ENCODE data around the gene DNAAF5. TPM values are rescaled to one million over a fixed set of nuclear protein-coding genes. Genes with fewer than 3 reads are reported as not detected.
"Not testable (repeated sequence)": the region's sequence is repeated elsewhere in the genome, so short reads cannot be mapped to it uniquely, and the experiment has no call there.

Gene DNAAF5
- total and polyA plus RNA-seq, 4 donors = 4.1 to 16.8 (median 14.5) TPM

DNA sequence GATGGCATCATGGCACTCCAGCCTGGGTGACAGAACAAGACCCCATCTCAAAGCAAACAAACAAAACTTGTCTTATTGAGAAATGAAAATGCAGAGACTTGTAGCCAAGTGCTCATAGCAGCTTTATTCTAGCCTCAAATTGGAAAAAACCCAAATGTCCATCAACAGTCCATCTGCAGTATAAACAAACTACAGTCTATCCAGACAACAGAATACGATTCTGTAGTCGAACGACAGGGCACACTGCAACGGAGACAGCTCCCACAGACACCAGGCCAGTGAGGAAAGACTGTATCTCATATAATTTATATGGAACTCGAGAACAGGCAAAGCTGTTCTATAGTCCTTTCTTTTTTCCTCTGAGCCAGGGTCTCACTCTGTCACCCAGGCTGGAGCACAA lies 65.0 kb downstream of the DNAAF5 start:
- no peaks in the 10 kb centered on the region for H3K27me3 ChIP-seq (ENCODE audit: control insufficient read depth in 1 of 2, insufficient read depth in 2 of 2, low read length in 1 of 2)
- H3K4me1 ChIP-seq (ENCODE audit: control insufficient read depth in 1 of 2, insufficient read depth in 2 of 2, low read length in 2 of 2) = no peaks in the 10 kb centered on the region
- intact Hi-C loops (cut with DNase I) = no loop called here
- DNase-seq (no peak), ATAC-seq (ENCODE audit: low FRiP score) (no peak)
- no peaks in the 10 kb centered on the region for H3K9me3 ChIP-seq (ENCODE audit: control insufficient read depth, low read length)
- H3K4me3 ChIP-seq (ENCODE audit: low read length in 2 of 2) = no peak overlapping the region
- WGBS, 2 donors = 65 to 73% methylated on average over 5 of the region's 5 CpGs
- no peaks in the 10 kb centered on the region for H3K36me3 ChIP-seq (ENCODE audit: control insufficient read depth in 1 of 2, insufficient read depth in 2 of 2, low read length in 1 of 2)
- H3K27ac ChIP-seq (ENCODE audit: low read depth in 1 of 2, low read length in 2 of 2) = no peak overlapping the region

DNA sequence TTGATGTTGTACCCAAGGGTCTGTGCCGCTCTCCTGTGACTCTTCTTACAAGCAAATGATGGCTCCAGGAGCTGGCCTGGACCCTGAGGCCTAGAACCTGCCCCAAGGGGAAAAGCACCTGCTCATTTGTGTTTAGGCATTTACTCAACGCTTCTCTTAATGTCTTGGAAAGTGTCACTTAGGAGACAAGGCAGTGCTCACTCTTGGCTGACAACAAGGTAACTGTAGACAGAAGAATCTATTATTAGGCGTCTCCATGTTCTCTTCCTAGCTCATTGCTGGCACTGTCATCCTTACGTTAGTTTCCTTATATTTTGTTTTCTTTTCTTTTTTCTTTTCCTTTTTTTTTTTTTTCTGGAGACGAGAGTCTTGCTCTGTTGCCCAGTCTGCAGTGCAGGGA lies 67.7 kb downstream of the DNAAF5 start:
- DNase-seq = no peak
- Histone ChIP-seq H3K9me3 (ENCODE audit: control insufficient read depth, low read length) (no peaks in the 10 kb centered on the region), H3K27ac (ENCODE audit: low read depth in 1 of 2, low read length in 2 of 2) (no peak overlapping the region), H3K27me3 (ENCODE audit: control insufficient read depth in 1 of 2, insufficient read depth in 2 of 2, low read length in 1 of 2) (no peaks in the 10 kb centered on the region), H3K36me3 (ENCODE audit: control insufficient read depth in 1 of 2, insufficient read depth in 2 of 2, low read length in 1 of 2) (no peaks in the 10 kb centered on the region), H3K4me3 (ENCODE audit: low read length in 2 of 2) (no peak overlapping the region), H3K4me1 (ENCODE audit: control insufficient read depth in 1 of 2, insufficient read depth in 2 of 2, low read length in 2 of 2) (no peaks in the 10 kb centered on the region)
- WGBS, 2 donors = 54 to 55% methylated on average over 5 of the region's 5 CpGs
- intact Hi-C loops (cut with DNase I) = no loop called here
- no peak for ATAC-seq (ENCODE audit: low FRiP score)

DNA sequence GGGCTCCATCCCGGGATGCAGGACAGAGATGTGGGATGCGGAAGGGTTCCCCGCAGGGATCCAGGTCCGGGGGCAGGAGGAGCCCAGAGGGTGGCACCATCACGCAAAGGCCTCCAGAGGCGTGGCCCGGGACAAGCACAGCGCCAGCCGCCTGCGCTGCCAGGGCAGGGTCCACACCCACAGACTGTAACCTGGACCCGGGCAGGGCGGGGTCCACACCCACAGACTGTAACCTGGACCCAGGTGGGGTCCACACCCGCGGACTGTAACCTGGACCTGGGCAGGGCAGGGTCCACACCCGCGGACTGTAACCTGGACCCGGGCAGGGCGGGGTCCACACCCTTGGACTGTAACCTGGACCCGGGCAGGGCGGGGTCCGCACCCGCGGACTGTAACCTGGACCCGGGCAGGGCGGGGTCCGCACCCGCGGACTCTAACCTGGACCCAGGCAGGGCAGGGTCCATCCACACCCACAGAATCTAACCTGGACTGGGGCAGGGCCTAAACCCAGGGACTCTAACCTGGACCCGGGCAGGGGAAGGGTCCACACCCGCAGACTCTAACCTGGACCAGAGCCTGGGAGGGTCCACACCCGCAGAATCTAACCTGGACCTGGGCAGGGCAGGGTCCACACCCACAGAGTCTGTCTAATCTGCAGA lies 68.3 kb downstream of the DNAAF5 start:
- Histone ChIP-seq H3K4me1 (ENCODE audit: control insufficient read depth in 1 of 2, insufficient read depth in 2 of 2, low read length in 2 of 2) (no peaks in the 10 kb centered on the region), H3K27ac (ENCODE audit: low read depth in 1 of 2, low read length in 2 of 2) (no peak overlapping the region), H3K27me3 (ENCODE audit: control insufficient read depth in 1 of 2, insufficient read depth in 2 of 2, low read length in 1 of 2) (no peaks in the 10 kb centered on the region), H3K4me3 (ENCODE audit: low read length in 2 of 2) (no peak overlapping the region), H3K9me3 (ENCODE audit: control insufficient read depth, low read length) (no peaks in the 10 kb centered on the region), H3K36me3 (ENCODE audit: control insufficient read depth in 1 of 2, insufficient read depth in 2 of 2, low read length in 1 of 2) (no peaks in the 10 kb centered on the region)
- intact Hi-C loops (cut with DNase I) = no loop called here
- DNase-seq (no peak), ATAC-seq (ENCODE audit: low FRiP score) (no peak)
- 92 to 95% methylated on average over 29 to 31 of the region's 31 CpGs for WGBS, 2 donors

GRCh38 chr7:796434-797169 lies 70.1 kb downstream of the DNAAF5 start:
- H3K36me3 ChIP-seq (ENCODE audit: control insufficient read depth in 1 of 2, insufficient read depth in 2 of 2, low read length in 1 of 2); H3K27me3 ChIP-seq (ENCODE audit: control insufficient read depth in 1 of 2, insufficient read depth in 2 of 2, low read length in 1 of 2); H3K4me3 ChIP-seq (ENCODE audit: low read length in 2 of 2); H3K4me1 ChIP-seq (ENCODE audit: control insufficient read depth in 1 of 2, insufficient read depth in 2 of 2, low read length in 2 of 2); ATAC-seq (ENCODE audit: low FRiP score); DNase-seq; H3K9me3 ChIP-seq (ENCODE audit: control insufficient read depth, low read length); intact Hi-C loops (cut with DNase I): not testable (repeated sequence)
- WGBS, 2 donors = 54 to 69% methylated on average over 8 of the region's 10 CpGs
- H3K27ac ChIP-seq (ENCODE audit: low read depth in 1 of 2, low read length in 2 of 2) = peak overlapping the region; percentile 32 to 54

DNA sequence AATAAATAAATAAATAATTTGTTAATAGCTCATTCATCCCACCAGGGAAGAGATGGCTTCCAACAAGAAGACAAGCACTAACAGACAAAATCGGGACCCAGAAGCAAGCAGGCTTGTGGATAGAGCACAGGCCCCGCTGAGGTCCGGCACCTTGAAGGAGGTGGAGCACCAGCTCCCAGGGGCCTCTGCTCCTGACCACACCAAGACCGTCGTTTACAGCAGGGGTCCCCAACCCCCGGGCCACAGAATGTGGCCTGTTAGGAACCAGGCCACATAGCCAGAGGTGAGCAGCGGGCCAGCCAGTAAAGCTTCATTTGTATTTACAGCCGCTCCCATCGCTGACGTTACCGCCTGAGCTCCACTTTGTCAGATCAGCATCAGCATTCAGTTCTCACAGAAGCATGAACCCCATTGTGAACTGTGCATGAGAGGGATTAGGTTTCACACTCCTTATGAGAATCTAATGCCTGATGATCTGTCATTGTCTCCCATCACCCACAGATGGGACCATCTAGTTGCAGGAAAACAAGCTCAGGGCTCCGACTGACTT lies 72.5 kb downstream of the DNAAF5 start:
- DNase-seq (peak in 1 of 2 donors; percentile 43), ATAC-seq (ENCODE audit: low FRiP score) (no peak)
- Histone ChIP-seq H3K27ac (ENCODE audit: low read depth in 1 of 2, low read length in 2 of 2) (peak overlapping the region in 1 of 2 donors; percentile 49), H3K4me3 (ENCODE audit: low read length in 2 of 2) (no peak overlapping the region), H3K4me1 (ENCODE audit: control insufficient read depth in 1 of 2, insufficient read depth in 2 of 2, low read length in 2 of 2) (no peaks in the 10 kb centered on the region), H3K9me3 (ENCODE audit: control insufficient read depth, low read length) (no peaks in the 10 kb centered on the region), H3K27me3 (ENCODE audit: control insufficient read depth in 1 of 2, insufficient read depth in 2 of 2, low read length in 1 of 2) (no peaks in the 10 kb centered on the region), H3K36me3 (ENCODE audit: control insufficient read depth in 1 of 2, insufficient read depth in 2 of 2, low read length in 1 of 2) (no peaks in the 10 kb centered on the region)
- WGBS, 2 donors = 82 to 93% methylated on average over 12 of the region's 12 CpGs
- intact Hi-C loops (cut with DNase I) = no loop called here

- peak overlapping the region; percentile 40 to 65 for H3K27ac ChIP-seq (ENCODE audit: low read depth in 1 of 2, low read length in 2 of 2)
- no peak for ATAC-seq (ENCODE audit: low FRiP score)
- WGBS, 2 donors = 9 to 12% methylated on average over 7 of the region's 7 CpGs
- H3K9me3 ChIP-seq (ENCODE audit: control insufficient read depth, low read length) = no peaks in the 10 kb centered on the region
- no peak for DNase-seq
- H3K4me3 ChIP-seq (ENCODE audit: low read length in 2 of 2) = no peak overlapping the region
- no peaks in the 10 kb centered on the region for H3K4me1 ChIP-seq (ENCODE audit: control insufficient read depth in 1 of 2, insufficient read depth in 2 of 2, low read length in 2 of 2)
- no peaks in the 10 kb centered on the region for H3K36me3 ChIP-seq (ENCODE audit: control insufficient read depth in 1 of 2, insufficient read depth in 2 of 2, low read length in 1 of 2)
- intact Hi-C loops (cut with DNase I) = no loop called here
- H3K27me3 ChIP-seq (ENCODE audit: control insufficient read depth in 1 of 2, insufficient read depth in 2 of 2, low read length in 1 of 2) = no peaks in the 10 kb centered on the region
Observed at GRCh38 chr7:800692-801091, 74.2 kb downstream of the DNAAF5 start.

GRCh38 chr7:801351-801750 lies 74.9 kb downstream of the DNAAF5 start:
- H3K4me1 ChIP-seq (ENCODE audit: control insufficient read depth in 1 of 2, insufficient read depth in 2 of 2, low read length in 2 of 2); H3K27me3 ChIP-seq (ENCODE audit: control insufficient read depth in 1 of 2, insufficient read depth in 2 of 2, low read length in 1 of 2); H3K9me3 ChIP-seq (ENCODE audit: control insufficient read depth, low read length); H3K36me3 ChIP-seq (ENCODE audit: control insufficient read depth in 1 of 2, insufficient read depth in 2 of 2, low read length in 1 of 2); intact Hi-C loops (cut with DNase I); H3K4me3 ChIP-seq (ENCODE audit: low read length in 2 of 2); ATAC-seq (ENCODE audit: low FRiP score): not testable (repeated sequence)
- WGBS, 2 donors = 36 to 41% methylated on average over 6 of the region's 6 CpGs
- peak overlapping the region; percentile 20 to 40 for H3K27ac ChIP-seq (ENCODE audit: low read depth in 1 of 2, low read length in 2 of 2)
- DNase-seq = peak in 1 of 2 donors; percentile 28

DNA sequence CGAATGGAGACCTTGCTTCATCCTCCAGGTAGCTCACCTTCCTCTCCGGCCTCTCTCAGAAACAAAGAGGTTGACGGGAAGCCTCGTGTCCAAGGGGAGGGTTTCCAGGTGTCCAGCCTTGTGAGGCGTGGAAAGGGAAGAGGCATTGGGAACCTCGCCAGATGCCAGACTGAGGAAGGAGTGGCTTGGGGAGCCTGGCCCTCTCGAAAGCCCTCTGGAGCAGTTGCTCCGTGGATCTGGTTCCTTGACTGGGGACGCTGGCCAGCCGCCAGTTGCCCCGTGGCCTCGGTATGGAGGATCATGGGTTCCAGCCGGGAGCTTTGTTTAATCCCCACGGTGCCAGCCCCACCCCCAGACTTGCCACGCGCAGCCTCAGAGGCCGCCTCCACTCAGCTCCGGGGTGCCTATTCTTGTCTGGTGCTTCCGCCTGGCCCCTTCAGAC lies 75.5 kb downstream of the DNAAF5 start:
- Histone ChIP-seq H3K4me1 (ENCODE audit: control insufficient read depth in 1 of 2, insufficient read depth in 2 of 2, low read length in 2 of 2) (no peaks in the 10 kb centered on the region), H3K27ac (ENCODE audit: low read depth in 1 of 2, low read length in 2 of 2) (peak overlapping the region; percentile 38 to 49), H3K4me3 (ENCODE audit: low read length in 2 of 2) (no peak overlapping the region), H3K36me3 (ENCODE audit: control insufficient read depth in 1 of 2, insufficient read depth in 2 of 2, low read length in 1 of 2) (no peaks in the 10 kb centered on the region), H3K27me3 (ENCODE audit: control insufficient read depth in 1 of 2, insufficient read depth in 2 of 2, low read length in 1 of 2) (no peaks in the 10 kb centered on the region), H3K9me3 (ENCODE audit: control insufficient read depth, low read length) (no peaks in the 10 kb centered on the region)
- peak; percentile 69 for ATAC-seq (ENCODE audit: low FRiP score)
- WGBS, 2 donors = 9 to 13% methylated on average over 19 of the region's 19 CpGs
- intact Hi-C loops (cut with DNase I) = no loop called here
- peak; percentile 82 to 90 for DNase-seq

All from aorta (tissue), 5 donors.